Skeletal muscle satellite cell (primary cell): Measurements from ENCODE around the gene EME1.

Experiments
- H3K27me3 ChIP-seq: 2 replicates; pipeline ENCODE4 v1.7.0; 2013; ENCODE audit warnings: low read length; ENCODE audit not compliant: control insufficient read depth, insufficient read depth
- H3K36me3 ChIP-seq: 2 replicates; pipeline ENCODE4 v1.7.0; 2013; ENCODE audit warnings: mild to moderate bottlenecking, control low read depth, low read length; ENCODE audit not compliant: insufficient read depth
- H3K4me1 ChIP-seq: 2 replicates; pipeline ENCODE4 v1.7.0; 2013; ENCODE audit warnings: low read length; ENCODE audit not compliant: control insufficient read depth, insufficient read depth
- H3K4me2 ChIP-seq: 2 replicates; pipeline ENCODE4 v1.7.0; 2013; ENCODE audit warnings: mild to moderate bottlenecking, low read length
- H3K4me3 ChIP-seq: 2 replicates; pipeline ENCODE4 v1.7.0; 2013; ENCODE audit warnings: low read length
- H3K9ac ChIP-seq: 2 replicates; pipeline ENCODE4 v1.7.0; 2013; ENCODE audit warnings: mild to moderate bottlenecking, low read depth, low read length, moderate library complexity
- H3K9me3 ChIP-seq: replicated peaks from 2 replicates; pipeline ENCODE4 v1.7.0; 2013; ENCODE audit warnings: mild to moderate bottlenecking, control low read depth, low read length

EME1 gene

DNA sequence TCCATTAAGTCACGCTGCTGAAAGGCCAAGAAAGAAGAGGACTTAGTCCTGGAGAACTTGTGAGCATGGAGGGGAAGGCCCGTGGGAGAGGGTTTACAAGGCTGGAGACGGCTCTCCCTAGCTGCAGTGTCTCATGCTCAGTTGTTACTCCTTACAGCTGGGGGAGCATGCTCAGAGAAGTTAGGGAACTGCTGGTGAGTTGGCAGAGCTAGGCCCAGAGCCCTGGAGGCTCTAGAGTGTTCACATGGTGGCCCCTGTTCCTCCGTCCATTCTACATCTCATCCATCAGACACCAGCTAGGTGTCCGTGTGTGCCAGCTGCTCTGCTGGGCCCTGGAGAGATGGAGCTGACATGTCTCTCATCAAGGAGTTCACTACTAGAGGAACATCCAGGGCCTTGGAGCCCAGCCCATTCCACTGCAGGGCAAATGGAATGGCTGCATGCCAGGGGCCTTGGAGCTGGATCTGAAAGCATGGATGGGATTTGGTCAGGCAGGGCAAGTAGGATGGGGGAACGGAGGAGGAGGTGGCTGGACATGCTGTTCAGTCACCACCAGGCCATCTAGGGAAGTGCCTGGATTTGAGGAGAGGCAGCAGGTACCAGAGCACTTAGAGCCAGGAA lies 20.8 kb upstream of the EME1 start:
- H3K36me3 ChIP-seq: peaks cover 42% of the 10 kb centered on the region
- H3K9me3 ChIP-seq: no peaks in the 10 kb centered on the region
- no peak overlapping the region for H3K9ac ChIP-seq
- H3K4me3 ChIP-seq: no peak overlapping the region
- H3K27me3 ChIP-seq: no peaks in the 10 kb centered on the region
- no peak overlapping the region for H3K4me2 ChIP-seq
- peaks cover 20% of the 10 kb centered on the region for H3K4me1 ChIP-seq

DNA sequence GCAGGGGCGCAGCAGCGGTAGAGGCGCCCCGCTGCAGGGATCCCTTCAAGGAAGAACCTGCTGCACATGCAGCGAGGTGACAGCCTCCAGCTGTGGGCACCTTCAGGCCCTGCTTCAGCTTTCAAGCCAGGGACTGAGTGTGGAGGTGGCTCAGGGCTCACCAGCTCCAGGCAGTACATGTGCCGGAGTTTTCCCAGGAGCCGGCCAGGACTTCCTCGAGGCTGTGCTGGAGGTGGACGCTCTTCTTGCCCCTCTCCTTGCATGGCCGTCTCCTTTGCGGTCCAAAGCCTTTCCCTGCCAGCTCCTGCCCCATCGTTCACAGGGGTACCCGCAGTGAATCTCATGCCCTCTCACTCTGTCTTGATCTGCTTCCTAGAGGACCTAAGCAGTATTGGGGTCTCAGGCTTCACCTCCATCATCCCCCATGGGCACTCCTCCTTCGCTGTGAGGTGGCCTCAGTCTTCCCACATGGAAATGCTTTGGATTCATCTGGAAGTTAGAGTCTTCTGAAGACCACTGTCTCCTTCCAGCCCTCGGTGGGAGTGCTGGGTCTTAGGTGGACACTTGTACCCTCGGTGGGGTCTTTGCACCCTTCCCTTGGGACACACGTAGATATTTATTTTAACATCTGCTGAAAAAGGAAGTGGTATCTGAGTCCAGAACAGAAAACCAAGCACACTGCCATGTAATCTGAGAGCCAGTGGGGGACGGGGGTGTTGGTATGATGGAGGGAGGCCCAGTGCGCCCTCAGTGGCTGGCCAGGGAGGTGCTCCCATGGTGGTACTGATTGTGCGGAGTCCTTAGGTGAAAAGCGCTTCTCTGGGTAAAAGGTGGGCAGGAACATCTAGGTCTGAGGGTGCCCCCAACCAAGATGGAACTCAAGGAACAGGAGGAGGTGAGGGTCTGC lies 20.1 kb upstream of the EME1 start:
- no peak overlapping the region for H3K4me3 ChIP-seq
- H3K9ac ChIP-seq: no peak overlapping the region
- no peaks in the 10 kb centered on the region for H3K27me3 ChIP-seq
- peaks cover 47% of the 10 kb centered on the region for H3K36me3 ChIP-seq
- H3K9me3 ChIP-seq: no peaks in the 10 kb centered on the region
- H3K4me1 ChIP-seq: peaks cover 12% of the 10 kb centered on the region
- no peak overlapping the region for H3K4me2 ChIP-seq

GRCh38 chr17:50353600-50354195 lies 19.3 kb upstream of the EME1 start:
- H3K4me3 ChIP-seq: no peak overlapping the region
- H3K4me1 ChIP-seq: peaks cover 5% of the 10 kb centered on the region
- peaks cover 53% of the 10 kb centered on the region for H3K36me3 ChIP-seq
- H3K27me3 ChIP-seq: no peaks in the 10 kb centered on the region
- no peaks in the 10 kb centered on the region for H3K9me3 ChIP-seq
- no peak overlapping the region for H3K9ac ChIP-seq
- H3K4me2 ChIP-seq: no peak overlapping the region

DNA sequence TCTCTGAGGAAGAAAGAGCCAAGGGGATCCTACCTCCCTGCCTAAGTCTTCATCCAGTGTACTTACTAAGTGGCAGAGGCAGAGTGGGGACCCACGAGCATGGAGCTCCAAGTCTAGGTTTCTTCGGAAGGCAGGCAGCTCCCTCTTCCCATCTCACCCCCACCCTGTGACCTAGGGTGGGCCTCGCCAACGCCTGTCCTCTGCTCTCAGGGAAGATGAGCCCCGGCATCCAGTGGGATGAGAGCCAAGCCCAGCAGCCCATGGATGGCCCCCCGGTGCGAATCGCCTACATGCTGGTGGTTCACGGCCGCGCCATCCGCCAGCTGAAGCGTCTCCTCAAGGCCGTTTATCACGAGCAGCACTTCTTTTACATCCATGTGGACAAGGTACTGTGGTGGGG lies 18.8 kb upstream of the EME1 start:
- no peaks in the 10 kb centered on the region for H3K27me3 ChIP-seq
- H3K4me2 ChIP-seq: no peak overlapping the region
- H3K9me3 ChIP-seq: no peaks in the 10 kb centered on the region
- no peak overlapping the region for H3K4me3 ChIP-seq
- no peak overlapping the region for H3K9ac ChIP-seq
- no peaks in the 10 kb centered on the region for H3K4me1 ChIP-seq
- H3K36me3 ChIP-seq: peaks cover 53% of the 10 kb centered on the region

GRCh38 chr17:50354776-50355175 lies 18.3 kb upstream of the EME1 start:
- Histone ChIP-seq H3K9ac (no peak overlapping the region), H3K36me3 (peaks cover 59% of the 10 kb centered on the region), H3K27me3 (no peaks in the 10 kb centered on the region), H3K9me3 (no peaks in the 10 kb centered on the region), H3K4me3 (no peak overlapping the region), H3K4me1 (no peaks in the 10 kb centered on the region), H3K4me2 (no peak overlapping the region)

GRCh38 chr17:50355336-50355700 lies 17.7 kb upstream of the EME1 start:
- Histone ChIP-seq H3K4me1 (no peaks in the 10 kb centered on the region), H3K4me2 (no peak overlapping the region), H3K9me3 (no peaks in the 10 kb centered on the region), H3K9ac (no peak overlapping the region), H3K27me3 (no peaks in the 10 kb centered on the region), H3K4me3 (no peak overlapping the region), H3K36me3 (peaks cover 64% of the 10 kb centered on the region)

DNA sequence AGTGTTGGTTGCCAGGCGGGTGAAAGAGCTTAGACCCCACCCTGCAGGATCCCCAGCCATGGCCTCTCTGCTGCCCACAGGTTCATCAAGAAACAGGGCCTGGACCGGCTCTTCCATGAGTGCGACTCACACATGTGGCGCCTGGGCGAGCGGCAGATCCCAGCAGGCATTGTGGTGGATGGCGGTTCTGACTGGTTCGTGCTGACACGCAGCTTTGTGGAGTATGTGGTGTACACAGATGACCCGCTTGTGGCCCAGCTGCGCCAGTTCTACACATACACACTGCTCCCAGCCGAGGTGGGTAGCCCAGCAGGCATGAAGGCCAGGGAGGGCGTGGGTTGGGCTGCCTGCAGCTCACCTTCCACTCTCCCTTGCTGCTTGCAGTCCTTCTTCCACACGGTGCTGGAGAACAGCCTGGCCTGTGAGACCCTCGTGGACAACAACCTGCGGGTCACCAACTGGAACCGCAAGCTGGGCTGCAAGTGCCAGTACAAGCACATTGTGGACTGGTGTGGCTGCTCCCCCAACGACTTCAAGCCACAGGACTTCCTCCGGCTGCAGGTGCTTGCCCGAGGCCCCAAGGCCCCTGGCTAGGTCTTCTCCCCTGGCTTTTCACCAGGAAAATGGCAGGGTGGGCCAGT lies 17.2 kb upstream of the EME1 start:
- no peaks in the 10 kb centered on the region for H3K9me3 ChIP-seq
- no peak overlapping the region for H3K9ac ChIP-seq
- H3K36me3 ChIP-seq: peaks cover 64% of the 10 kb centered on the region
- H3K4me1 ChIP-seq: no peaks in the 10 kb centered on the region
- no peak overlapping the region for H3K4me2 ChIP-seq
- H3K4me3 ChIP-seq: no peak overlapping the region
- no peaks in the 10 kb centered on the region for H3K27me3 ChIP-seq

DNA sequence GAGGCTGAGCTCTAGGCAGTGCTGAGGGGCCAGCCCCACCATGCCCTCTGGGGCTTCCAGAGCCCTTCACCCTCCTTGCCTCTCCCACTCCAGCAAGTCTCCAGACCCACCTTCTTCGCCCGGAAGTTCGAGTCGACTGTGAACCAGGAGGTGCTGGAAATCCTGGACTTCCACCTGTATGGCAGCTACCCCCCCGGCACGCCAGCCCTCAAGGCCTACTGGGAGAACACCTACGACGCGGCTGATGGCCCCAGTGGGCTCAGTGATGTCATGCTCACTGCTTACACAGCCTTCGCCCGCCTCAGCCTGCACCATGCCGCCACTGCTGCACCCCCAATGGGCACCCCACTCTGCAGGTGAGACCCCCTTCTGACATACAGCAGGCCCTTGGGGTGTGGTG lies 16.6 kb upstream of the EME1 start:
- no peaks in the 10 kb centered on the region for H3K27me3 ChIP-seq
- H3K9me3 ChIP-seq: no peaks in the 10 kb centered on the region
- no peak overlapping the region for H3K4me3 ChIP-seq
- H3K4me1 ChIP-seq: no peaks in the 10 kb centered on the region
- H3K4me2 ChIP-seq: no peak overlapping the region
- peaks cover 64% of the 10 kb centered on the region for H3K36me3 ChIP-seq
- H3K9ac ChIP-seq: no peak overlapping the region

DNA sequence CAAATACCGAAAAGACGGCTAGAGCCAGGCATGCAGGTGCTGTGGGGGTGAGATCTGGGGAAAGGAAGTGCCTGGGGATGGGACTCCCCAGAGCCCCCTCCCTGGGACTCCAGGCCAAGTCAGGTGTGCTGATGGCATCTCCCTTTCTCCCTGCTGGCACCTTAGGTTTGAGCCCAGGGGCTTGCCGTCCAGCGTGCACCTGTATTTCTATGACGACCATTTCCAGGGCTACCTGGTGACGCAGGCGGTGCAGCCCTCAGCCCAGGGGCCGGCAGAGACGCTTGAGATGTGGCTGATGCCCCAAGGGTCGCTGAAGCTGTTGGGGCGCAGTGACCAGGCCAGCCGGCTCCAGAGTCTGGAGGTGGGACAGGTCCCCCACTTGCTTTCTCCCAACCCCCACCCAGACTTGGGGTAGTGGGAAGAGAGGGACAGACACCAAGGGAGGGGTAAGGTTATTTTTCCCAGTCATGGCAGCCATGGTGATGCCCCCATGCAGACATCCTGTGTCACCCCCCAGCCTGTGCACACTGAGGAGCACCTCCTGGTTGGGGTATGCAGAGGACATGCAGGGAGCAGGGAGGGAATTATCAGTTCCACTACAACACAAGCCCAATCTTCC lies 16.0 kb upstream of the EME1 start:
- H3K4me2 ChIP-seq: no peak overlapping the region
- H3K27me3 ChIP-seq: no peaks in the 10 kb centered on the region
- H3K9me3 ChIP-seq: no peaks in the 10 kb centered on the region
- H3K4me3 ChIP-seq: no peak overlapping the region
- H3K36me3 ChIP-seq: peaks cover 64% of the 10 kb centered on the region
- no peaks in the 10 kb centered on the region for H3K4me1 ChIP-seq
- no peak overlapping the region for H3K9ac ChIP-seq

DNA sequence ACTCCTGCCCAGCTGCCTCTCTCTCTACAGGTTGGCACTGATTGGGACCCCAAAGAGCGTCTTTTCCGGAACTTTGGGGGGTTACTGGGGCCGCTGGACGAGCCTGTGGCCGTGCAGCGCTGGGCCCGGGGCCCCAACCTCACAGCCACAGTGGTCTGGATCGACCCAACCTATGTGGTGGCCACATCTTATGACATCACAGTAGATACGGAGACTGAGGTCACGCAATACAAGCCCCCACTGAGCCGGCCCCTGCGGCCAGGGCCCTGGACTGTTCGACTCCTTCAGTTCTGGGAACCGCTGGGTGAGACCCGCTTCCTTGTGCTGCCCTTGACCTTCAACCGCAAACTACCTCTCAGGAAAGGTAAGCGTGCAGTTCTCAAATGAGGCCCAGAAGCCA lies 14.9 kb upstream of the EME1 start:
- H3K9me3 ChIP-seq: no peaks in the 10 kb centered on the region
- peaks cover 61% of the 10 kb centered on the region for H3K36me3 ChIP-seq
- no peaks in the 10 kb centered on the region for H3K27me3 ChIP-seq
- no peak overlapping the region for H3K9ac ChIP-seq
- no peak overlapping the region for H3K4me2 ChIP-seq
- H3K4me1 ChIP-seq: peaks cover 5% of the 10 kb centered on the region
- H3K4me3 ChIP-seq: no peak overlapping the region

- H3K9me3 ChIP-seq: no peaks in the 10 kb centered on the region
- no peaks in the 10 kb centered on the region for H3K27me3 ChIP-seq
- H3K4me3 ChIP-seq: no peak overlapping the region
- H3K36me3 ChIP-seq: peaks cover 54% of the 10 kb centered on the region
- no peak overlapping the region for H3K4me2 ChIP-seq
- no peak overlapping the region for H3K9ac ChIP-seq
- peaks cover 5% of the 10 kb centered on the region for H3K4me1 ChIP-seq
Measured at GRCh38 chr17:50359005-50359699, 13.9 kb upstream of the EME1 start.
